GM19324 (cell line): ENCODE results near the gene APLNR.

Source experiments
- ATAC-seq: cut with Tn5 transposase; IDR thresholded peaks from one replicate; pipeline ENCODE4 v1.9.1; 2021; ENCODE audit warnings: mild to moderate bottlenecking, moderate library complexity; ENCODE audit not compliant: unreplicated experiment, low FRiP score

Gene APLNR

DNA sequence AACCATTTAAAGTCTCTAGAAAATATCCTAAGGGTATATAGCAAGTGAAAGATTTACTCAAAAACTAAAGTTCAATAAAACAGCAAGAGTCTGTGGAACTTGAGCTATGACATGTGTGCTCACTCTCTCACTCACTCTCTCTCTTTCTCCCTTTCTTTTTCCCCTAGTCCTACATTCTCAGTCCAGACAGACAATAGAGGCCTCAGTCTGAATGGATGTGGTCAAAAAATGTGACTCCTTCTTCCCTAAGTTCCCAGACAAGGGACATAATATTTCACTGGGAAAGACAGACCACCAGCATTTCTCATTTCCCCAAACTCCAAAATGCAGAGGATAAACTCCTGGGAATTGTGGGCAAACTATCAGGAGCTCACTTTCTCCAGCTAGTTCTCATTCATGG is 17.6 kb upstream of the APLNR start:
- ATAC-seq: no peak

DNA sequence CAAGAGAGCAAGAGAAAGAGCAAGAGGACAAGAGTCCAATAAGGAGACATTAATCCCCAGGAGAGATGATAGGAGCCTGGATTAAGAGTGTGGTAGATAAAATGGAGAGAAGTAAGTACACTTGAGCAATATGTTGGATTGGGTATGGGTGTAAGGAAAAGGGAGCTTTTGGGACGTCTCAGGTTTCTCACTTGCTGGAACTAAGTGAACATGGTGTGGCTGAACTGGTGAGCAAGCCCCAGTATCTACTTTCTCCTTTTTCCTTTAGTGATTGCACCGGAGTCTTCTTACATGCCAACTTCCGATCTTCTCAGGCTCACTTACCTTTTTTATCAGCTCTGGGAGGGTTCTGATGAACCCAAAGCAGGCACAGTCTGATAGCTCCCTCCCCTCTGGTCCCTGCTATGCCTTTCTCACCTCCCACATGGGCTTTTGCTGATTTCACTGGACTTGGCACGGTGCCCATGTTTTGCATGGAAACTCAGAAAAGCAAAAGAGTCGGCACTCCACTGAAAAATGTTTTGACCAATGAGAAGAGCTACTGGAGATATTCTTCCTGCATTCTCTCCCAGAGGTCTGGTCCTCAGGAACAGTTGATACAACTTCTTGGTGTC is 14.5 kb upstream of the APLNR start:
- ATAC-seq: no peak

DNA sequence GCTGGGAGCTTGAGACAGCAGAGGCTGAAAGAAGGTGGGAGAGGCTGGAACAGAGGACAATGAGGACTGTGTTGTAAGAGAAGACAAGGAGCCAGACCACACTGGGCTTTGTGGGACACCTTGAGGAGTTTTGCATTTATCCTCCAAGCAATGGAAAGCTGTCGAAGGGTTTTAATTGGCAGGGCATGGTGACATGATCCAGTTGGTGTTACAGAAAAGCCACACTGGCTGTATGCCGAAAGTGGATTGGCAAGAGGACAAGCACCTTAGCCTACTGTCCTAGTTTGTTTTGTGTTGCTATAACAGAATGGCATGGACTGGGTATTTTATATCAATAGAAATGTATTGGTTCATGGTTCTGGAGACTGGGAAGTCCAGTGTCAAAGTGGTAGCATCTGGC is 14.0 kb upstream of the APLNR start:
- ATAC-seq: no peak

DNA sequence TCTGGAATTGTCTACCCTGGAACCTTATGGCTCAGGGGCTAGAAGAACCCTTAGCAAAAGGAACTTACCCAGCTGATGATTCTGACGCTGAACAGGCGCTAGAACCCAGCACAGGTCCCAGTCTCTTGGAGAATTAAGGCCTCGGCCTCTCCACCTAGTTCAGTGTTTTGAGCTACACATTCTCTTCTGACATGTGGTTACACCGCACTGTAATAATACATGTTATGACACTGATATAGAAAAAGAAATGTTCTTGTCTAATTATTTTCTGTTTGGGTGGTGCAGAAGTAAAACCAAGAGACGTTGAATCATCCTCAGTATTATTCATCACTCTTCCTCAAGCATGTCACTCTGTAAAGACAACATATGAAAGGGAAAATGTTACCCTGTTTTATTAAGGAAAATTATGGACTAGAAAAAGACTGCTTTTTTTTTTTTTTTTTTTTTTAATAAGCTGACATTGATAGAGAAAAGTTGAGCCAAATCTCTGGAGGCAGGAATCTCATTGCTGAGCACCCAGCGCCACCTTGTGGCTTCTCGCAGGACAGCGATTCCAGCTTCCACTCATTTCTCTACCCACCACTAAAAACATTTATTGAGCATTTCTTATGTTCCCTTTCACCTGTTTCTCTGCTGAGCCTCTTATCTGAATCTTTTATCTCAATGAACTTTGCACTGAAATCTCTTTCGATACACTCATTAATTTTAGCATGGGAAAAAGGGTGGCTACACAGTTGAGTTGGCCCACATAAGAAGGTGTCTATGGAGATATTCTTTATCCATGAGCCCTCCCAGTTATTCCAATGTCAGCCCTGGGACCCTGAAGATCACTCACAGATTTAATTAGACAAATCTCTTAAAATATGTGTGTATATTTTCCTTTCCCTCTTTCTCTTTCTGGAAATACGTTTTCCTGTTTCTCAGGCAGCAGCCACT is 12.6 kb upstream of the APLNR start:
- no peak for ATAC-seq

DNA sequence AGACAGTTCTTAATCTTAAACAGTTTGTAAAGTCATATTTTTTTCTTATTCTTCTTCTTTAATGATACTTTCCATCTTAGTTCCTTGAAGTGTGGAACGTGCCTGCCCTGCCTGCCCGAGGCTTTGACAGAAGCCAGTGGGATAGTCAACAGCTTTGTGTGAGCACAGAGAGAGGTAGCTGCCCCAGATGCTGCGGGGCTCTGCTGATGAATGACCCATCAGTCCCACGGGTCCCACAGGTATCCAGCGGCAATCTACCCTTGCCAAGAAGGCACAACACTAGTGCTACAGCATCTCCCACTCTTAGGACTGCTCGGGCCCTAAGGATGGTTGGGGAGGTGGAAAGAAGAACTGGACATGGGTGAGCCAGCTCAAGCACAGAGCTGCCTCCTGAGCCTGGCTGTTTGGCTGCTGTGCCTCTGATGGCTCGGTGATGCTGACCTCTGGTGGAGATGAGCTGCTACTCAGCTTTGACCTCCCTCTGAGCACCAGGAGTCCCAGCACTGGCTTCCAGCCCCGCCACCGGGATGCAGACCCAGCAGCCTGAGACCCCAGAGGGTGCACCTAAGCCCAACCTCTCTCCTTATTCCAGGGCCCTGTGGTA is 11.8 kb upstream of the APLNR start:
- ATAC-seq: no peak

DNA sequence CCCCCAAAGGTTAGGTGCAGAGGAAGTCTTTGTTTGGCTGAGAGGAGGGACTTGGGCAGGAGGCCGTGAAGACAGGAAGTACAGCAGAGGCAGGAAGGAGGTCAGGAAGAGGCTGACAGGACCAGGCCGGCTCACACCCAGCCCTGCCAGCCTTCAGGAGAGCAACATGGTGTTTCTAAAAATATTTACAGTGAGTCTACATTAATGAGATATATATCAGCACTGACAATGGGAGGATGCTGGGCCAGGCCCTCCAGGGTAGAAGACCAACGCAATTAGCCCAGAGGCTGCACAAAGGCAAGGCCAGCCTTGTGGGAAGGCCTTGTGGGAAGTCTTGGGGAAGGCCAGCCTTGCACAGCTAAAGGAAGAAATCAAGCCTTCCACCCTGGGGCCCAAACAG is 7.9 kb upstream of the APLNR start:
- no peak for ATAC-seq

DNA sequence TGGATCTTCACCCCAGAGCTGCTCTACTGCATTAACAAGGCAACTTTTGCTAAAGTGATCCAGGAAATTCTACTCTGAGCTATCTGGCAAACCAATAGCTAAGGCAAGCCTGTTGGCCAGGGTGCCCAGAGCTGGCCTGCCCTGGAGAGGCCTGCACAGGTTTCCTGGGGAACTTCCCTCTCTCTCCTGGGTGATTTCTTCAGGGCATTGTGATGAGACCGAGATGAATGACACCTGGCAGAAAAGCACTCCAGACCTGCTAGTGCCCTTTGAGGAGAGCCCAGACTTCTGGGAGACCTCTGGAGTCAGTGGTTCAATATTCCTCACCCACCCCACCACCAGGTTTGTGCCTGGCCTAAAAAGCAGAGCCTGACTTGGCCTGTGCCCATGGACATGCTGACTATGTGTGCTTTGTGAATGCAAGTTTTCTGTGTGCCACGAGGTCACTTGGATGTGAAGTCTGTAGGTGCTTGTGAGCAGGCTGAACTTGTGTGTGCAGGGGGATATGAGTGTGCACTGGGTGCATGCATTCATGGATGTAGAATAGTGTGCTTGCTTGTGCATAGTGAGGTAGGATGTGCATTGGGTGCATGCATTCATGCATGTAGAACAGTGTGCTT is 4.4 kb upstream of the APLNR start:
- no peak for ATAC-seq

DNA sequence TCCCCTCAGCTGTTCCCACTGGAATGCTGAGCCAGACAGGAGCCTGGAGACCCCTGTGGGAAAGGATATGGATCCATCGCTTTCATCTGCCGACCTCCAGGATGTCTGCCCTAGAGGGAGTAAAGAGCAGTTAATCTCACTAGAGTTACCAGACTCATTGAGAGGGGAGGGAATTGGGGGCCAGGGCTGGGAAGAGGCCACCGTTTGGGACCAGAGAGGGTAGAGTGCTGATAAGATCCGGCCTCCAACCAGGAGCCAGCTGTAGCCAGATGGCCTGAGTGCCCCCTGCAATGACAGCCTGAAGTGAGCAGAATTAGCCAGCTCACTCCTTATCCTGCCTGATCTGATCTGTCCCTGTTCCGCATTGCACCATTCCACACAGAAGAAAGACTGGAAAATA is 3.7 kb upstream of the APLNR start:
- no peak for ATAC-seq

DNA sequence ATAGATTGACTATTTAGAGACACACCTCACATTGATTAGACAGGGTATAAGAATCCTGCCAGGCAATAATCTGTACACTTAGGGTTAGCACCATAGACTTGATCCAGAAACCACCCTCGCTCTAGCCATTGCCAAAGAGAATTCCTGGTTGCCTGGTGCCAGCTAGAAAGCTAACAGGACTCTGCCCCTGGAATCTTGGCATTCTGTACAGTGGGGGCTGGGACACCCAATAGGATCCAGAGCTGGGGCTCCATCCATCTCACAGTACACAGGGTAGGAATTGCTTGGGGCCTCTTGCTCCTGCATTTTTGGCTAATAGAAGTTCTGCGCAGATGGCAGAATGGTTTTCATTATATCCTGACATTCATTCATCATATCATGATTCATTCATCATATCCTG is 3.0 kb upstream of the APLNR start:
- ATAC-seq: no peak

DNA sequence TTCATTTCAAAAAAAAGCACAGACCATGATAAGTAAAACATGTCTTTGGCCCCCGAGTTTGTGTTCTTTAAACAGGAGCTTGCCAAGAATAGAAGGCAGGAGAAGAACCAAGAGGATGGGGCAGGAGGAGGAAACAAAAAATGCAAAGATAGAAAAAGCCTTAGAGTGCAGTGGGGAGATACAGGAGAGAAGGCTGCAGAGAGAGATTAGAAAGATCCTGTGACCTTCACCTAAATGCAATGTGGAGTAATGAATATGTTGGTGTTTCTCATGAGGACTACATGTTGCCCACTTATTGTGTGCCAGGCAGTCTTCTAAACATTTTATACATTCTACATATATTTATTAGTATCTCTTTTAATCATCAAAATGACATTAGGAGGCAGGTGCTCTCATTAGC is 2.3 kb upstream of the APLNR start:
- no peak for ATAC-seq

DNA sequence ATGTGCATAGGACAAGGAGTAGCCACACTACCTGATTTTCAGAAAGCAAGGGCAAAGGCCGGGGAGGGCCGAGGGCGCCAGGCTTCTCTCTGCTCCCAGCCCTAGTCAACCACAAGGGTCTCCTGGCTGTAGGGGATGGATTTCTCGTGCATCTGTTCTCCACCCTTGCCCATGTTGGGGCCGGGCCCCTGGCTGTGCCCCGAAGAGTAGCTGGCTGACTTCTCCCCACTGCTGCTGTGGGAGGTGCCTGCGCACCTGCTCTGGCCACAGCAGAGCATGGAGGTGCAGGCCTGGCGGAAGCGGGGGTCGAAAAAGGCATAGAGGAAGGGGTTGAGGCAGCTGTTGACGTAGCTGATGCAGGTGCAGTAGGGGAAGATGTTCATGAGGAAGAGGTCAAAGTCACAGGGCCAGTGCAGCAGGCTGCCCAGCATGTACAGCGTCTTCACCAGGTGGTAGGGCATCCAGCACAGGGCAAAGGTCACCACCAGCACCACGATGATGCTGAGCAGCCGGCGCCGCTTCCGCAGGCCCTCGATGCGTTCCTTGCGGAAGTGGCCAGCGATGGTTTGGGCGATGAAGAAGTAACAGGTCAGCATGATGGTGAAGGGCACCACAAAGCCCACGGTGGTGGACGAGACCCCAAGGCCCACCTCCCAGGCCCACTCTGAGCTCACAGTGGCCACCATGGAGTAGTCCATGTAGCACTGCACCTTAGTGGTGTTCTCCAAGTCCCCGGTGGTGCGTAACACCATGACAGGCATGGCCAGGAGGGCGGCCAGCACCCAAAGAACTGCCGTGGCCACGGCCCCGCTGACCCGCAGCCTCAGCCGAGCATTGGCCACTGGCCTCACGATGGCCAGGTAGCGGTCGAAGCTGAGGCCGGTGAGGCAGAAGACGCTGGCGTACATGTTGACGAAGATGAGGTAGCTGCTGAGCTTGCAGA is 1.0 kb downstream of the APLNR start:
- ATAC-seq: no peak

DNA sequence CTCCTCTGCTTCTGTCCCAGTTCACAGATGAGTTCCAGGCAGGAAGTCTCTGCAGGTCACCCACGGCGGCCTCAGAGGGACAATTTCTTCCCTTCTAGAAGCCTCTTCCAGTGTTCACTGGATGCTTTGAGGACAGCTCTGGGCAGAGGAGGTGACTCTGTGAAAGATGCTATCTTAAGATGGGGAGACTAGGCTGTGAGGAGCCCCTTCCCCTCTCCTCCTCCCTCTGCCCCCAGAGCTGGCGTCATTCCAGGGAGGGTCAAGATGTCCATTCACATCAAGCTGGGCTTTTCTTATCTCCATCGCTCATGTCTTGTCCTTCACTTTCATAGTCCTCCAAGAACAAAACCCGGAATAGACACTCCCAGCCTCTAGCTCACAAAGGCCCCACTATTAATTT is 3.3 kb downstream of the APLNR start:
- ATAC-seq: no peak

DNA sequence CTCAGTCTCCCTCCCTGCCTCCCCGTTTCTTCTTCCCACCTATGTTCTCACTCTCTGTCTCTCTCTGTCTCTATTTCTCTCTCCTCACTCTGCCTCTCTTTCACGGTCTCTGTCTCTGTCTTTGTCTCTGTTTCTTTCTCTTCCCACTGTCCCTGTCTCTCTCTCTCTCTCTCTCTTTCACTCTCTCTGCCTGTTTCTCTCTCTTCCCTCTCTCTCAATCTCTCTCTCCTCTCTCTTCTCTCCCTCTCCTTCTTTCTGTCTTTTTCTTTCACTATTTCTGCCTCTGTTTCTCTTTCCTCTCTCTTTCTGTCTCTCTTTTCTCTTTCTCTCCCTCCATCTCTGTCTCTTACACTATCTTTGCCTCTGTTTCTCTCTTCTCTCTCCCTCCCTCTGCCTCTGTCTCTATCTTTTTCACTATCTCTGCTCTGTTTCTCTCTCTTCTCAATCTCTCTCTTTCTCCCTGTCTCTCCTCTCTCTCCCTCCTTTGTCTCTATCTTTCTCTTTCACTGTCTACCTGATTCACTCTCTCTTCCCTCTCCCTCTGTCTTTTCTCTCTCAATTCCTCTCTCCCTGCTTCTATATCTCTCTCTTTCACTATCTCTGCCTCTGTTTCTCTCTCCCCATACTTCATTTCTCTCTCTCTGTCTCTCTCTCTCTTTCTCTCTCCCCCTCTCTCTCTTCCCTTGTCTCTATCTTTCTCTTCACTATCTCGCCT is 5.4 kb downstream of the APLNR start:
- ATAC-seq: no peak

DNA sequence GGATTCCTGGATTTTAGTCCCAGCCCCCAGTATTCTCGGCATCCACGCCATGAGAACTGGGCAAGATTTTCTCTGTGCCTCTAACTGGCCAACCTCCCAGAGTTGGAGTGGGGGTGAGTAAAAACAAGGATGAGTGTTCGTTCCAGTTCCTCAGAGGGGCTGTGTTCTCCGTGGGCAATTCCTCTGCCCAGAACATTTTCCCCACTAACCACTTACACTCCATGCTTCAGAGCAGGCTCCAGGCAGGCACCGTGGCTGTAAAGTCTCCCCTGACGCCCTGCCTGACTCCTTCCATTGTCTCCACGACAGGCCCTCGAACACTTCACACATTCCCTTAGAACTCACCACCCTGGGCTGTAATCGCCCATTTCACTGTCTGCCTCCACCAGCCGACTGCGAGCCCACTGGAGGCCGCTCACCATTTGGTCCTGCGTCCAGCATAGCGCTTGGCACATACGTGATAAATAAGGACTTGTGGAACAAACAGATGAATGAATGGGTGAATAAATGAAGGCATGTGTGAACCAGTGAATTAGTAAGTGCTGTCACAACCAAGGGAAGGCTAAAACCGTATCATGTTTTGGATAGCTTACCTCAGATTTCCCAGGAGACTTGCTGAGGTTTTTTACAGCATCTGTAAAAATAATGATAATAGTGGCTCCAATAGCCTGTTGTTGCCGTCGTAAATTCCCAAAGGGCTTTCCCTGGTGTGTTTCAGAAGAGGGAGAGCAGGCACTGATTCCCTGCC is 6.1 kb downstream of the APLNR start:
- no peak for ATAC-seq

DNA sequence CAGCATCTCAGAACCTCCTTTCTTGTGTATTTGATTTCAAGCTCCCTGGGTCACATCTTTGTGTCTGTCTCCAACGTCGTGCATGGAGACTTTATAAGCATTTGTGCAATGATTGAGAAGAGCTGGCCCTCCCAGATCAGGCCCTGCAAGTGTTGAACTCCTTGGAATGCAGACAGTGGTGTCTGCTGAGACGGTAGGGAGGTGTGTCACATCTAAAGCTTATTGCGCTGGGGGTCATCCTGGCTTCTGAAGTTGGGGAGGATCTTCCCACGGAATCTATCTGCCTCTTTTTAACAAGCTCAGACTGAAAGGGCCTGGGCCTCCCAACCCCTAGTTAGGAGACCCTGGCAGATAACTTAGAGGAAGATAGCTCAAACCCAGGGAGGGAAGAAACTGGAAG is 6.7 kb downstream of the APLNR start:
- ATAC-seq: no peak

DNA sequence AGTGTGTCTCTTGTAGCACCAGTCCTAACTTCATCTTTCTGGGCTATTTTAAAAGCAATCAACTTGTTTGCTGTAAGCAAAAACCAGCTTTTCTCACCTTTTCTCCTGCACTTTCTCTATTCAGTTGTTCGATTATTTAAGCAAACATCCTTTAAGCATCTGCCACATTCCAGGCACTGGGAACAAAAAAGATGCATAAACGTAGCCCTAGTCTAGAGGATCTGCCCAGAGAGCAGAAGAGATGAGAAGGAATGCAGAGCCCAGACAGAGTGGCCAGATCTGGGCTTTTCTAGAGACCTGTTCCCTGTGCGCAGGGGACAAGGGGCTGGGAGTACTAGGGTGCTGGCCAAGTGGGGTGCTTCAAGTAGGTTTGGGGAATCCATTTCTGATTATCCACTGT is 8.4 kb downstream of the APLNR start:
- no peak for ATAC-seq

DNA sequence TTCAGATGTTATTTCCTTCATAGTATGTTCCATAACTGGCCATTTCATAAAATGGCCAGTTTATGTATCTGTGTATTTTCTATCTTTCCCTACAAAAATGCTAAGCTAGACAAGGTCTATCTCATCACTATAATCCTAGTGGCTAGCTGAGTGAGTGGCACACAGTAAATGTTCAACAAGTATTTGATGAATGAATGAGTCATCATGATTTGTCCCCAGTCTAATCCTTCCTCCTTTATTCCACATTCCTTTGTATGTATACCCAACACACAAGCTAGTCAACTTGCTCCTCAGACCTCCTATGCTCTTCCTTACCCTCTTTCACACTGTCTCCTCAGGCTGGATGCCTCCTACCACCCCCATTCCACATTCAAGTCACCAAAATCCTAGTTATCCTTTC is 12.5 kb downstream of the APLNR start:
- ATAC-seq: no peak

DNA sequence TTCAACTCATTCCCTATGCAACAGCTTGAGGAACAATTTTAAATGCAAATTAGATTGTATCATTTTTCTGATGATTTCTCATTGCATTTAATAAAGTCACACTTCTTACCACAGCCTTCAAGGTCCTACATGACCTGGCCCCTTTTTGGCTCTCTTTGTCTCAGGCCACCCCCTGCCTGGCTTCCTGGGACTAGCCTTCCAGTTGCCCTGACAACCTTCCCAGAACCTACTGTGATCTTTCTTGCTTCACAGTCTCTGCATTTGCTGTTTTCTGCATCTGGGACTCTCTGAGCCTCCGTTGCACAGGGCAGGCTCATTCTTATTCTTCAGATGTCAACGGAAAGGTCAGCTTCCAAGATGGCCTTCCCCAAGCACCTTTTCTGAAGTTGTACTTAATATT is 12.9 kb downstream of the APLNR start:
- no peak for ATAC-seq

DNA sequence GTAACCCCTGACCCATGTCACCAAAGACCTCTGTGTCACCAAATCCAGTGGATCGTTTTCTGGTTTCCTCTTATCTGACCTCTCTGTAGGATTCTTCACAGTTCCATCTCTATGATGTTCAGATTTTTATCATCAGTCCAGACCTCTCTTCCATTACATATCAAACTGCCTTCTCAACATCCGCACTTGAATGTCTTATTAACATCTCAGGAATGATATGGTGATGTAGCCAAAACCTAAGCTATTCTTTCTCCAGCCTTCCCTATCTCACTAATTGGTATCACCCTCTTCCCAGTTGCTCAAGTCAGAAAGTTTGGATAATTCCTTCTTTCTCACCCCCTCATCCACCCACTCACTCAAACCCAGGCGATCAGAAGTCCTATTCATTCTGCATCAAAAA is 13.4 kb downstream of the APLNR start:
- no peak for ATAC-seq
